A549 treated with CpdA at 1 μM for 4 hours (cell line): ENCODE results near the gene NR0B2. TPM values are rescaled to one million over a fixed set of nuclear protein-coding genes. Genes with fewer than 3 reads are reported as not detected.

Experiments used
- total RNA-seq: library from RNA; stranded (reverse); fragments of 200-300 nt; extraction: Qiagen RNA extraction; gene quantifications from 5 replicates; pipeline ENCODE4 v1.2.3, GENCODE V29; 2022; ENCODE audit warnings: low read depth

The NR0B2 gene
- 0.14 TPM in 1 of 5 replicates, not detected in the others for total RNA-seq

GRCh38 chr1:26913754-26914619 is at the start of gene NR0B2:
NR0B2 (minus strand) TSS chr1:26913975; CDS start chr1:26913940, 35 bp downstream.

GRCh38 chr1:26959722-26960624 is 46.2 kb upstream of the NR0B2 start, which contains the start of gene KDF1:
KDF1 (minus strand) TSS chr1:26960468; CDS start chr1:26952380, 8,088 bp downstream.

GRCh38 chr1:26921540-26922430 is 8.0 kb upstream of the NR0B2 start, which contains the start of gene NUDC:
NUDC (plus strand) TSS chr1:26921743; CDS start chr1:26921849, 106 bp downstream.

GRCh38 chr1:26900001-26900814 is 13.6 kb downstream of the NR0B2 start, which contains the start of gene GPATCH3:
GPATCH3 (minus strand) TSS chr1:26900467; CDS start chr1:26900442, 25 bp downstream.

GRCh38 chr1:26889551-26890466 is 24.0 kb downstream of the NR0B2 start, which contains the start of gene GPN2:
GPN2 (minus strand) TSS chr1:26890283; CDS start chr1:26890096, 187 bp downstream.

GRCh38 chr1:26862781-26863684 is 50.7 kb downstream of the NR0B2 start, which contains the start of gene SFN:
SFN (plus strand) TSS chr1:26863149; CDS start chr1:26863213, 64 bp downstream.

Other genes starting within 250 kb of the NR0B2 start
- gene ARID1A, start 218.0 kb downstream of the NR0B2 start, total RNA-seq: 29.7 to 33.9 TPM (median 32.5 TPM) in 5 replicates
- gene PIGV, start 126.0 kb downstream of the NR0B2 start, total RNA-seq: 5.3 to 6.9 TPM (median 6.3 TPM) in 5 replicates
- gene ZDHHC18, start 87.3 kb downstream of the NR0B2 start, total RNA-seq: 33.6 to 40.1 TPM (median 39.1 TPM) in 5 replicates
- gene SFN, start 50.8 kb downstream of the NR0B2 start, total RNA-seq: 397 to 545 TPM (median 475 TPM) in 5 replicates
- 23.6 to 29.2 TPM (median 25.9 TPM) in 5 replicates for gene GPN2, start 23.7 kb downstream of the NR0B2 start, total RNA-seq
- gene GPATCH3, start 13.5 kb downstream of the NR0B2 start, total RNA-seq: 8.9 to 13.2 TPM (median 10.3 TPM) in 5 replicates
- gene NUDC, start 7.8 kb upstream of the NR0B2 start, total RNA-seq: 125 to 152 TPM (median 135 TPM) in 5 replicates
- gene KDF1, start 46.5 kb upstream of the NR0B2 start, total RNA-seq: not detected in 5 replicates
- 124 to 207 TPM (median 187 TPM) in 5 replicates for gene TRNP1, start 79.7 kb upstream of the NR0B2 start, total RNA-seq
- 0.41 to 0.88 TPM (median 0.72 TPM) in 5 replicates for gene TENT5B, start 98.9 kb upstream of the NR0B2 start, total RNA-seq
- 11.5 to 13.9 TPM (median 12.0 TPM) in 5 replicates for gene SLC9A1, start 241.2 kb upstream of the NR0B2 start, total RNA-seq